Stimulated activated CD4-positive, alpha-beta T cell treated with anti-CD3 and anti-CD28 coated beads, Interleukin-15, amount 100 ng/mL, for 24 hours (primary cell): ENCODE data around the gene FNBP1.
A peak's percentile ranks its signal among the peaks of the same experiment; 100 is the strongest.

Experiments used
- DNase-seq: peaks from one replicate; pipeline ENCODE4 v3.0.0-alpha.2; 2020

Gene FNBP1

DNA sequence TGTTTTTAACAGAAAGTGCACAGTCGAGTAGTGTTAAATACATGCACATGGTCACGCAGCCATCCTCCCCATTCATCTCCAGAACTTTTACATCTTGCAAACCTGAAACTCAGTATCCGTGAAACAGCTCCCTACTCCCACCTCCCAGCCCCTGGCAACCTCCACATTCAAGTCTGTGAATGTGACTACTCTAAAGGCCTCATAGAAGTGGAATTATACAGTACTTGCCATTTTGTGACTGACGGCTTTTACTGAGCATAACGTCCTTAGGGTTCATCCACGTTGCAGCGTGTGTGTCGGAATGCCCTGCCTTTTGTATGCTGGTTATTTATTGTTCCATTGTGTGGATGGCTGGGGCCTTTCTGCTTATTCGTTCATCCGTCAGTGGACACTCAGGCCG, 171.9 kb downstream of the FNBP1 start:
- DNase-seq = no peak

DNA sequence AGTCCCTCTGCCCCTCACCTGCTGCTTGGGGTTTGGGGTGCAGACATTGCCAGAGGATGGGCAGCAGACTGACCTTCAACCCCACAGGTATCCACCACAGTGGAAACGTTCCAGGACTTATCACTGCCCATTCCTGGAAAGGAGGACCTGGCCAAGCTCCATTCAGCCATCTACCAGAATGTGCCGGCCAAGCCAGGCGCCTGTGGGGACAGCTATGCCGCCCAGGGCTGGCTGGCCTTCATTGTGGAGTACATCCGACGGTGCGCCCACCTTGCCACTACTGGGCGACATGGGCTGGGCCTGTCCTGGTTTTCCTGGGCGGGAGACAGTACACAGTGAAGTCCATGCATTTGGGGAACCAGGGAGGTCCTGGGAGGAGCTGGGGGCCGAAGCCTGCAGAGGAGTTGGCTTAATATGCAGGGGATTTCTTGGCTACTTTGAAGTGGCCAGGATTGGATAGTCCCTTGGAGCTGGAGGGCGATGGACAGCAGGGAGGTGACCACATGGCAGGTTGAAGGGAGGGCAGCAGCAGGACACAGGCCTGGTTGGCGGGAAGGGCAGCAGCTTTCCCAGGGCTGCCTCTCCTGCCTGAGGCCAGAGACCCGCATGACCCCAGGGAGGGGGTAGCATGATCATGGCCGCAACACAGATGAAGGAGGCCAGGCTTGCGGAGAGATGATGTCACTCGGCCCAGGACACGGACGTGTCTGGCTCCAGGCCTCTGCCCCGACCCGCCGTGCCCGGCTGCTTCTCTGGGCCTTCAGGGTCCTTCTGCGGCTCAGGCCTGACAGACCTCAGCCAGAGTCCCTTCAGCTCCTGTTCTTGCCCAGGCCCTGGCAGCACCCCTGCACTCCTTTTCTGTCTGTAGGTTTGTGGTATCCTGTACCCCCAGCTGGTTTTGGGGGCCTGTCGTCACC, 173.1 kb downstream of the FNBP1 start:
- no peak for DNase-seq

DNA sequence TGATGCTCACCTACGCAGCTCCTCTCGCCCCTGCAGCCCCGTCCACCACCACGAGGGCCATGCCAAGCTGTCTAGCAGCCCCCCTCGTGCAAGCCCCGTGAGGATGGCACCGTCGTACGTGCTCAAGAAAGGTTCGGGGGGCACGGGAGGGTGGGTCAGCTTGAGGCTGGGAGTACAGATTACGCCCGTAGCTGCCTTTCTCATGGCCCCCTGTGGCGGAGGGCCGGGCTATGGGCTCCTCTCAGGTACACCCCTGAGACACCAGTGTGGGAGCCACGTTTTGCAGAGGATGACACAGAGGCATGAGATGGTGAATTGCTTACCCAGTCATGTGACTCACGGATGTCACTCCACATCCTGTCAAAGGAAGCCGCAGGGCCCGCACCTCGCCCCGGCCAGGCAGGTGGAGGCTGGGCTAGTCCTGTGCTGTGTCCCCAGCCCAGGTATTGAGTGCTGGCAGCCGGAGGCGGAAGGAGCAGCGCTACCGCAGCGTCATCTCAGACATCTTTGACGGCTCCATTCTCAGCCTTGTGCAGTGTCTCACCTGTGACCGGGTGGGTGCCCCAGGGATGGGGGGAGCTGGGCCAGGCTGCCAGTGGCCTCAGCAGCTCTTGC, 174.0 kb downstream of the FNBP1 start:
- DNase-seq = peak; percentile 88

DNA sequence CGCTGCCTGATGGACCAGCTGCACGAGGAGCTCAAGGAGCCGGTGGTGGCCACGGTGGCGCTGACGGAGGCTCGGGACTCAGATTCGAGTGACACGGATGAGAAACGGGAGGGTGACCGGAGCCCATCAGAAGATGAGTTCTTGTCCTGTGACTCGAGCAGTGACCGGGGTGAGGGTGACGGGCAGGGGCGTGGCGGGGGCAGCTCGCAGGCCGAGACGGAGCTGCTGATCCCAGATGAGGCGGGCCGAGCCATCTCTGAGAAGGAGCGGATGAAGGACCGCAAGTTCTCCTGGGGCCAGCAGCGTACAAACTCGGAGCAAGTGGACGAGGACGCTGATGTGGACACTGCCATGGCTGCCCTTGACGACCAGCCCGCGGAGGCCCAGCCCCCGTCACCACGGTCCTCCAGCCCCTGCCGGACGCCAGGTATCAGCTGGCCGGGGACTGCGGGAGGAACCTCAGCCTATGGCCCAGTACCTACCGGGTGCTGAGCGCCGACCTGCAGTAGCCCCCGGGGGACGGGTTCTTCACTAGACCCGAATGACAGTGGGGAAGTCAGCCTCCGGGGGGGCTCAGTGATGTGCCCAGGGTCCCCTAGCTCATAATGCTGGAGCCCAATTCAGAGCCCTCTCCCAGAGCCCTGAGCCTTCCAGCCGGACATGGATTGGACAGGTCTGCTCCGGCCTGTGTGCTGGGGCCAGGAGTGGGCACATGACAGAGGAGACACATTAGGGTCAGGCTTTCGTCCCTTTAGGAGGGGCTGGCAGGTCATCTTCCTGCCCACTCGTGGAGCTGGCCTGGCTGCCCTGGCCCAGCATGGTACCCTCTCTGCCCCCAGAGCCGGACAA, 174.7 kb downstream of the FNBP1 start:
- DNase-seq = no peak

DNA sequence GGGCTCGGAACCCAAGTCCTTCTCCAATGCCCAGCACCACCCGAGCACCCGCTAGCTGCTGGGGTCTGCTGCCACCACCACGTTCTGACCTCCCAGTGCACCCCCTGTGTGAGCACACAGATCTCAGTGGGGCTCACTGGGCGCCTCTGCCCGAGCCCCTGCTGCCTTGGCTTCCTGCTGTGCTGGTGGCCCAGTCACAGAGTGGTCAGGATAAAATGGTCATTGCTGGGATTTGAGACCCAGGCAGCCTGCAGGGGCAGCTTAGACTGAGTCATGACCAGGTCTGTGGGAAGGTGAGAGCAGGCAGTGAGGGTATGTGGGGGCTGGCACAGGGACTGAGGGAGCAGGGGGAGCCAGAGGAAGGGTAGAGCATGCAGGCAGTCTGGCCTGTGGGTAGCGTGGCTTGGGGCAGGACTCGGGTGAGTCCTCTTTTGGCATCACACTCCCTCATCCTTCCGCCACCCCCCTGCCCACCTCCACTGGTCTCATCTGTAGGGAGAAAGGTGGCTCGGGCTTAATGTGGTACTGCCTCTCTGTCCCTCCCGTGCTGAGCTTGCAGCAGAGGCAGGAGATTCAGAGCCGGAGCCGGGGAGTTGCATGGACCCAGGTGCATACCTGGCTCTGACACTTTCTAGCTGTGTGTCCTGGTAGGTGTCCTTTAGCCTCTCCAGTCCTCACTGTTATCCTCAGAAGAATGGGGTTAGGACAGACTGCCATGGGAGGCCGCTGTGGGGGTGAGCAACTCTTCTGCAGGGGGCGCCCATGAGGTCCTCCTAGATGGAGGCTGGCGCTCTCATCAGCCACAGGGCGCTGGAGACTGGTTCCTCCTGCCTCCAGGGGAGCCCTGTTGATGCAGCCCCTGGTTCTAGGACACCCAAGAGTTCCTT, 175.6 kb downstream of the FNBP1 start:
- DNase-seq = peak; percentile 55

DNA sequence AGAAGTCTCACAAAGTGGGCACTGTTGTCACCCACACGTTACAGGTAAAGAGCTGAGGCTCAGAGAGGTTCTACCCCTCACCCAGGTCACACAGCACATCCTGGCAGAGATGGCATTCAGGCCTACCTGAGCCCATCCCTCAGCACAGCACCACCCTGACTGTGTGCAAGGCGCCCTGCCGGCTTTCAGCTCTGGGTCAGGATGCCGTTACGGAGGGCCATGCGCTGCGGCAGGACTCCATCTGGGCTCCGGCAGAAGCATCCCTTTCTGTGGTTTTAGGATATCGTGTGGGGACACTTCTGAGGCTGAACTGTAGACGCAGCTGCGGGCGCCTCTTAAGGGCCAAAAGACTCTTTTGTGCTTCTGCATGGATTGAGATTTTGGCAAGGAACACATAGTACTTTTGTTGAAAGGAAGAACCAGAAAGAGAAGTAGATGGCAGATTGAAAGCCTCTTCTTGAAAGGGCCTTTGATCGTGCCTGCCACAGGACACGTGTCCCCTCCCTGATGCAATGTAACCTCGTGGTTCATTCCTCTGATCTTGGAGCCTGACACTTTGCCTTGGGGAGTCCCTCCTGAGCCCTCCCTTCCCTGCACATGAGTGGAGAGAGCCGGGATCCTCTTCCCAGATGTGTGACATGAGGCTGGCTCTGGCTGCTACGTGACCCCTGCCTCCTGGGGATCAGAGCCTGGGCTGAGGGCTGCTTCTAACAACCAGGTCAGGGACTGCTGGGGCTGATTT, 176.4 kb downstream of the FNBP1 start:
- peak; percentile 47 for DNase-seq

DNA sequence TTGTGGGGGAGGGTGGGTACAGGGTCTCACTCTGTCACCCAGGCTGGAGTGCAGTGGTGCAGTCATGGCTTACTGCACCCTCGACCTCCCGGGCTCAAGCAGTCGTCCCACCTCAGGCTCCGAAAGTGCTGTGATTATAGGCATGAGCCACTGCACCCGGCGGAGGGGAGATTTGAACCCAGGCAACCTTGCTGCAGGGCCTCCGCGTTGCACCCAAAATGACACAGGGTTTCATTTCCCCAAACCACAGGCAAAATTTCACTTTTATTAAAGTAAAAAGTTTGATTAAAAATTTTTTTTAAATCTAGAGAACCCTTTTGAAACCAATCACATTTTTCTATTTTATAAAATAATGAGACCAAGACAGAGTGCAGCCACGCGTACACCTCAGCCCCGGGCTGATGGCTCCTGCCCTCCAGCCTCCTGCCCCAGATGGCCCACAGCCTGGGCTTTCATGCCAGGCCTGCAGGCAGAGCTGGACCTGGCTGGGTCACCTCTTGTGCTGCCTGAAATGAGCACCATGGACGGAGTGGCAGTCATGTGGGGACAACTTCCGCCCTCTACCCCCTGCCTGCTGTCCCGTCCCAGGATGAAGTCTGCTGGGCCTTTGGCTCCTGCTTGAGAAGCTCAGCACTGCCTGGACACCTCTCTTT, 177.2 kb downstream of the FNBP1 start:
- no peak for DNase-seq

DNA sequence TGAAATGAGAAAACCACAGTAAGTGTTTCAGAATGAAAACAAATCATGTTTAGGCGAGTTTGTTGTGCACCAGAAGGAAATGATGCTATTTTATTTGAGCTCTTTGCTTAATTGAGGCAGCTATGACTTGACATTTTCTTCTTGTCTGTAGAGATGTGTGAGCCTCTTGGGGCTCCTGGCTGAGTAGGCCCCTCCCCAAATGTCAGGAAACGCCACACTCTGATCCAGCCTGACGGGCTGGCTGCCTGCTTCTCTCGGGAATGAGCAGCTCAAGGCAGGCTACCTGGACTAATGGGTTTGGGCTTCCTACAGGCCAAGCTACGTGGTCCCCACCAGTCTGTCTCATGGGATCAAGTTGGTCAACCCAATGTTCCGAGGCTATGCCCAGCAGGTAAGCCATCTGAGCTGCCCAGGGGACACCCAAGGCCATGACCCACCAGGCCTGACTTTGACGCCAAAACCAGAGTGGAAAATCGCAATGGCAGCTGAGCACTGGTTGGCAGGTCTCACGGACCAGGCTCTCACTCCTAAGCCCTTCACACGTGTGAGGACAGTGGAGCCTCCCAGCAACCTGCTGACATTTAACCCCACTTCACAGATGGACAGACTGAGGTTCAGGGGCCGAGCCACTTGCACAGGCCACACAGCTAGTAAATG, 177.9 kb downstream of the FNBP1 start:
- DNase-seq = no peak

DNA sequence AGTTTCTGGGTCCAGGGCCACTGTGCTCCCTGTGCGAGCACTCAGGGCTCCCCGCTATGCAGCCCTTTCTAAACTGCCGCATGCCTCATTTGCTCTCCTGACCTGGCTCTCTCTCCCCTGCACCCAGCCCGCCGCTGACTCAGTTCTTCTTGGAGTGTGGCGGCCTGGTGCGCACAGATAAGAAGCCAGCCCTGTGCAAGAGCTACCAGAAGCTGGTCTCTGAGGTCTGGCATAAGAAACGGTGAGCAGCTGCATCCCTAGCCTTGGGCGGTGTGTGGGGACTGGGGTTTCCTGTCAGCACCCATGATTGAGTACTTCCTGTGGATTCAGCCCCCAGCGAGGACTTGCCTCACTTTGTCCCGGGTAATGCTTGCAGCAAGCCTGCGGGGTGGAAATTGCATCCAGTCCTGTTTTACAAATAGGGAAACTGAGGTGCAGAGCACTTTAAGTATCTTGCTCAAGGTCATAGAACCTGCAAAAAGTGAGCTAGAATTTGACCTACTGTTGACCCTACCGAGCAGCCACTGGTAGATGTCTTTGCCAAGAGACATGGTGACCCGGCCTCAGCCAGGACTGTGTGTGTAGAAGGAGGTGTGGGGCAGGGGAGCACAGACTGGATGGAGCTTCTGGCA, 179.8 kb downstream of the FNBP1 start:
- DNase-seq = peak; percentile 79

DNA sequence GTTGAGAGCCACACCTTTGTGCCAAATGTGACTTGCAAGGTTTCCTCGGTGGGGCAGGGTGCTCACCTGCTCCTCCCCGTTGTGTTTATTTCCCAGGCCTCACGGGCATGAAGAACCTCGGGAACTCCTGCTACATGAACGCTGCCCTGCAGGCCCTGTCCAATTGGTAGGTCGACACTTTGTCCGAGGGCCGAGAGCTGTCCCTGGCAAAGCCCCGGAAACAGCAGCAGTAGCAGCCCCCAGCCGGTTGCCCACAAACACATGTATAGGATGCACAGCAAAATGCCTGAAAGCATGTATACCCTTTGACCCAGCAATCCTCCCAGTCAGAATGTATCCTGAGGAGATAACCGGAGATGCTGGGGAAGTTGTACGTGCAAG, 181.6 kb downstream of the FNBP1 start:
- DNase-seq = no peak

DNA sequence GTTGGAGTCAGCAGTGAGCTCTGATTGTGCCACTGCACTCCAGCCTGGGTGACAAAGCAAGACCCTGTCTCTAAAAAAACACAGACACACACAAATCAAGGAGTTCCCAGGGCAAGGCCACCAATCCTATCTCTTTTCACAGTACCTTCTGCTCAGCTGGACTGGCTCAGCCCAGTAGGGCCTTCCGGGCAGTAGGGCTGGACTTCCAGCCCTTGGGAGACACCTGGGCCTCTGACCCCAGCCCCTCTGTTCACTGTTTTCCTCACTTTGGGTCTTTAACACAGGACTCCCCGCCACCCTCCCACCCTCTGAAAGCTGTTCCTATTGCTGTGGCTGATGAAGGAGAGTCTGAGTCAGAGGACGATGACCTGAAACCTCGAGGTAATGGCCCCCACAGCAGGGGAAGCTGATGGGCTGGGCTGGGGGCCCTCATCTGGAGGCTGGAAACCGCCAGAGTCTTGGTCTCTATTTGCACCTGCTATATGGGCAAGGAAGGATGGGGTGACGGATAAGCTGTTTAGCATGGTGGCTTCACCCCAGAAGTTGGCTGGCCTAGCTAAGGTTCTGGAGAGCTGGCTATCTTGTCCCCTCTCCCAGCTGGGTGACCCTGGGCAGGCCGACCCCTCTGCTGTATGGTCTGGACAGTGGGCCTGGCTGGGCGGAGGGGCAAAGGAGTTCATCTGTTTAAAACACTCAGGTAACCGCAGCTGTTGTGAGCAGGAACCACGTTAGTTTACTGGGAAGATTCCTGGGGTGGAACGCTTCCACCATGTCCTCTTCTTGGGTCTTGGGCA, 182.1 kb downstream of the FNBP1 start:
- DNase-seq = peak; percentile 68

DNA sequence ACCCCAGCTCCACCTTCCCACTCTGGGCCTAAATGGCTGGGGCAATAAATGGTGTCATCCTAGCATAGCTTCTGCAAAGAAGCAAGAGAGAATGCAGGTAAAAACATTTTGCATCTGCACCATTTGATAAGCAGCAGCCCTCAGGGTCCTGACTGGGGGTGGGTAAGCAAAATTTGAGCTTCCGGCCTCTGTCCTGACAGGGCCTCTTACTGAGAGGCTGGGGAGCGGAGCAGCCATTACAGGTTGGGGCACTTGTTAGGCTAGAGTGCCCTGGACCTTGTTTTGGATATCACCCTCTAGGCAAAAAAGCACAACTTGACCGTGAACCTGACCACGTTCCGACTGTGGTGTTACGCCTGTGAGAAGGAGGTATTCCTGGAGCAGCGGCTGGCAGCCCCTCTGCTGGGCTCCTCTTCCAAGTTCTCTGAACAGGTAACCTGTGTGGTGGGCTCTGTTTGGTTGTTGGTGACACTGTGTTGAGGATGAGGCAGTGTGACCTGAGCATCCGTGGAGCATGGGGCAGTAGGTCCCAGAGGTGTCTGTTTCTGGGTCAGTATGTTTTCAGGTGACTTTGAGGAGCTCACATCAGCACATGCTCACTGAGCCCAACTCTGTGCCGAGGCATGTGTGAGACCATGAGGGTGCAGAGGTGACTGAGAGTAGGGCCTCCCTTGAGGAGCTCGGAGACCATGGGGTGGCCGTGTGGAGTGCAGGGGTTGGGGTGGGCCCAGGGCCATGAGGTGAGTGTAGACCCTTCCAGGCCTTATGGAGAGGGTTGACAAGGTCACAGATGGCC, 184.6 kb downstream of the FNBP1 start:
- DNase-seq = no peak

DNA sequence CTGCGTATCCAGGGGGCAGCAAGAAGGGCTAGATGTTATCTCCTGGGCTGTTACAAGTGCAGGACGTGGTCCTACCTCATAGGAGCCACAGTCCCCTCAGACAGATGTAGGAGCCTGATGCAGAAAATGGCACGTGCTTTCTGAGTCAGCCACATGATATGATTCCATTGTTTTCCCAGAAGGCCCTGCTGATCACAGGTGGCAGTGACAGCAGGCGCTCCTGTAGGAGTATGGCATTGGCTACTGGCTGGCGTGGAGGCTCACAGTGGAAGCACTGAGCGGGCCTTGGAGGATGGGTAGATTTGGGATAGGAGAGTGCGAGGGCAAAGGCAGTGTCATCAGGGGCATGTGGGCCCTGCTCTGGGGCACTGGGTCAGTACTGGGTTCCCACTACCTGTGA, 185.8 kb downstream of the FNBP1 start:
- DNase-seq = no peak

DNA sequence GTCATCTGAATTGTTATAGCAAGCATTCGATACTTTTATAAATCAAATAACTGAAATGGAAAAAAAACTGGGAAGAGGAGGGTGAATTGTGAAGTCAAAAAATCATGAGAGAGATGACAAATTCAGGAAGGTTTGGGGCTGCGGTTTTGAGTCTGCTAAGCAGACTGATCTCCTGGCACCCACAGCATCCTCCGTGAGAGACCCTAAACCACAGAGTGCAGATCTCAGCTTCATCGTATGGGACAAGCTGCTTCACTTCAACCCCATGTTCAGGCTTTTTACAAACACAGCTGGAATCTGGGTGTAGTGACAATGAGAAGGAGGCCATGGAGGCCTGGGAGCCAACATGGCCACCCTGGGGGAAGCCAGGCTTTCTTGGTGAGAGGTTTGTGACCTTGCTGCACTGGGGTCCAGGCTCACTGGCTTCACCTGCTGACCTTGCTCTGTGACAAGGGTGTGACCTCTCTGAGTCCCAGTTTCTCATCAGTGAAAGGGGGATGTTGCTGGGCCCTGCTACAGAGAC, 188.3 kb downstream of the FNBP1 start:
- DNase-seq = no peak

DNA sequence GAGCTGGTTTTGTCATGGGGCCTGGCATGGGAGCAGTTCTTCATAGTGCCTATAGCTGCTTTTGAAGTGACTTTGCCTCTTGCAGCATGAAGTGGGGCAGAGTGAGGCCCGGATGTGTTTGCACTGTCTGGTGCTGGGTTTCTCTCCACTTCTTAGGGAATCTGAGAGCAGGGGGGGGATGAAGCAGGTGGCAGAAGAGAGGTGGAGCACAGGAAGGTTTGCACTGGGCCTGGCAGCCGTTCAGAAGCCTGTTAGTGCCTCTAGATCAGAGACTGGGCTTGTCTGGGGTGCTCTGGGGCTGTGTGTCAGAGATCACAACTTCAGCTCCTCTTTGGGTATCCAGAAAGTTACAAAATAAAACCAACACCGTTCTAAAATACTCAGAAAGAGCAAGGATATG, 189.4 kb downstream of the FNBP1 start:
- no peak for DNase-seq

DNA sequence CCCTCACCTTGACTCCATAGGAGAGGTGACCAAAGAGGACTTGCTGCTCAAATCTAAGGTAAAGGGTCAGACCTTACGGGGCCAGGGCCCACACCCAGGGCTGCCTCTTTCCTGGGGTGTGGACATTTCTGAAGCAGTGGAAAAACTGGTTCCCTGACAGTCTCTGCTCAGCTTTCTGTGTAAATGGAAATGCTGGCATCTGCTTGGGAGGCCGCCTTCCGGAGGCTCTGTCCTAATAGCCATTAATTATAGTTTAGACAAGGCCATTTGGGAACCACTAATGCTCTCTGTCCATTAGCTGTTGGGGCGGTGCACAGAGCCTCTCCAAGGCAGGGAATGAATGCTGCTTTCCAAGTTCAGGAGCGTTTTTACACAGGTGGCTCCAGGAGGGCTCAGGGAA, 190.4 kb downstream of the FNBP1 start:
- DNase-seq = no peak

DNA sequence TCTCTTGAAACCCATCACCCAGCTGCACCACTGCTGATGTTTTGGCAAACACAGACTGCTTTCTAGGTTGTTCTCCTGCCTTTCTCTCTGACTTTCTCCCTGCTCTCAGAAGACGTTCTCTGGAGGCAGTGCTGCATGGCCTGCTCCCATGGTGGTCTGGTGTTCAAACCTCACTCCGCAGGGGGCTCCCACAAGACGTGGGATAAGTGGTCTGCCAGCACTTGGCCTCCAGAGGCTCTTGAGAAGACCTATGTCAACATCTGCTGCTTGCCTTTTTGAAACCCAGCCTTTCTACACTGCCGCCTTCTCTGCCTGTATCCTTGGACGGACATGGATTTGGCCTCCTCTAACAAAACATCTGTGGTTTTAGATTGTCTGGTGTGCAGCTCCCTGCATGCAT, 191.2 kb downstream of the FNBP1 start:
- no peak for DNase-seq
